ENCODE results near the gene HECTD4.

GRCh38 chr12:112350593-112351592, 31.3 kb downstream of the HECTD4 start:
- no peak for TF ChIP-seq CTCF (IDR thresholded peaks at IDR 0.05)
- TF ChIP-seq POLR2A (IDR thresholded peaks at IDR 0.05): no peak
